GM10847 (cell line): Measurements from ENCODE around the gene FNDC3A.

Source experiments
- POLR2A ChIP-seq: IDR thresholded peaks from 2 replicates; pipeline ENCODE4 v1.6.1; 2011; ENCODE audit not compliant: insufficient read length; ENCODE audit errors: extremely low read depth

FNDC3A gene

DNA sequence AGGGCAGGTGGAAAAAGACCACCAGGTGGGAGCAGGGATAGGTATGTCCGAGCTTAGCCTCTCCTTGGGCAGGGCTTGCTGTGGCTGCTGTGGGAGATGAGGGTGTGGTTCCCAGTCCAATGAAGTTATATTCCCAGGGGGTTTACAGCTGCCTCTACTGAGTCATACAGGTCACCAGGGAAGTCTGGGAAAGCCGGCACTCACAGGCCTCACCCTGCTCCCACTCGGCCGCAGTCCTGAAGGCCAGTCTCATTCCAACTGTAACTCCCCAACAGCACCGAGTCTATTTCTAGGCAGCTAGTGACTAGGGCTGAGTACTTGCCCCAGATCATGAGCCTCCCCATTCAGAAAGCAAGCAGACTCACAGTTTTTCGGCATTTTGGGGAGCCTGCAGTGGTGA lies 77.1 kb downstream of the FNDC3A start:
- TF ChIP-seq POLR2A: no peak

DNA sequence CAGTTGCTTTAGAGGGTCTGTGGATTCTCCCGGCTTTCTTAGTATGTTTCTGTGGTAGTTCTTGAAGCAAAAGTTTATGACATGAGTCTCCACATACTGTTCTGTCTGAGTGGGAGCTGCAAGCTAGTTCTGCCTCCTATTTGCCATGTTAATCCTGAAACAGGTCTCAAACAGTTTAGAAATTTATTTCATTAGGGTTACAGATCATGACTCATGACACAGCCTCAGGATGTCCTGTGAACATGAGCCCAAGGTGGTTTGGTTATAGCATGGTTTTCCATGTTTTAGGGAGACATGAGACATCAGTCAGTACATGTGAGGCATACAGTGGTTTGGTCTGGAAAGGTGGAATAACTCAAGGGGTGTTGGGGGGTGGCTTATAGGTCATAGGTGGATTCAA lies 77.5 kb downstream of the FNDC3A start:
- TF ChIP-seq POLR2A: no peak

DNA sequence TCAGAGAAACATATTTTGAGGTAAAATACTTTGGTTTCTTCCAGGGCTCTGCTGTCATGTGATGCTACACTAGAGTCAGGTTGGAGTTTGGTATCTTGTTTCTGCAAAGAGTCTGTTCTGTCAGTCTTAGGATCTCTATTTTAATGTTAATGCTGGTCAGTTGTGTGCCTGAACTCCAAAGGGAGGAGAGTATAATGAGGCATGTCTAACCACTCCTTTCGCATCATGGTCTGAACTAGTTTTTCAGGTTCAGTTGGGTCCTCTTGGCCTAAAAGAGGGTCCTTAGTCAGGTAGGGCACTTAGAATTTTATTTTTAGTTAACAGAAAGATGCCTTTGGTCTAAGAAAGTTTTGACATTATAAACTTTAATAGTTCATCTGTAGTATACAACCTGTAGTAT lies 78.2 kb downstream of the FNDC3A start:
- TF ChIP-seq POLR2A: no peak

DNA sequence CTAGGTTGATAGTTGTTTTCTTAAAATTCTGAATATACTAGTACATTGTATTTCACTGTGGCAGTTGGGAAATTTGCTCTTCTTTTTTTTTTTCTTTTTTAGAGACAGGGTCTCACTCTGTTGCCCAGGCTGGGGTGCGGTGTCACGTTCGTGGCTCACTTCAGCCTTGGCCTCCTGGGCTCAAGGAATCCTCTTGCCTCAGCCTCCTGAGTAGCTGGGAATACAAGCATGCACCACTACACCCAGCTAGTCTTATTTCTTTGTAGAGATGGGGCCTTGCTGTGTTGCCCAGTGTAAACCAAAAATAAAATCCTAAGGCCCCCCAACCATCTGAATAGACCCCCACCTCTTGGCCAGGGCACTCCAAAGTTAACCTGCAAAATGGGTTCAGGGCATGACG lies 79.3 kb downstream of the FNDC3A start:
- no peak for TF ChIP-seq POLR2A

DNA sequence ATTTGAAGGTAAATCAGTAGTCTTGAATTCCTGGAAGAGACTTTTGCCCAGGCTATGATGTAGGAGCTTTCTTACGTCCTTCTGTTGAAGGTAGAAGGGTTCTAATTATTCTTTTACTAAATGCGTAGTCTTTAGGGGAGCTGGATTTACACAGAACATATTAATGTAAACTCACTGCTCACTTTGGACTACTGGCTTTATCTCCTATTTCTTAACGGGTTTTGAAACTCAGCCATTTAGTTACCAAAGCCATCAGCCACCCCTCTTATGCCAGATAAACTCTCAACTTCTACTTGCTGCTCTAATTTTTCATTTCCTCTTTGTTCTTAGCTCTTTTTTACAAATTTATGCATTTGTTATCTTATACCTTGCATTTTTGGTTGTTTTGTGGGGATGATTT lies 81.5 kb downstream of the FNDC3A start:
- no peak for TF ChIP-seq POLR2A

DNA sequence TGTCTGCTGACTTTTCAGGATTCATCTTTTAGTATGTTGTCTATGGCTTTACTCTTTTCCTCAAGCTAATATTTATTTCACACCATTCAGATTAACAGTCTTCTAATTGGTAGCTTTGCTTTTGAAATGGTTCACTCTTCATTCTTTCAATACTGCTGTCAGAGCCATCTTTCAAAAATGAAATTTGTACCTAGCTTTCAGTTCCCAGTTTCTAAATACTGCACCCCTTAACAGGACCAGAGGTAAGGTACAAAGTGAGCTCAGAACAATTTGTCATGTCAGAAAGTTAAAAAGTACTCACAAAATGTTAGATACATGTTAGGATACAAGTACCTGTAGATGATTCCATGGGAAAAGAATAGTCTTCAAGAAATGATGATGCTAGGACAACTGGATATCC lies 83.0 kb downstream of the FNDC3A start:
- no peak for TF ChIP-seq POLR2A

DNA sequence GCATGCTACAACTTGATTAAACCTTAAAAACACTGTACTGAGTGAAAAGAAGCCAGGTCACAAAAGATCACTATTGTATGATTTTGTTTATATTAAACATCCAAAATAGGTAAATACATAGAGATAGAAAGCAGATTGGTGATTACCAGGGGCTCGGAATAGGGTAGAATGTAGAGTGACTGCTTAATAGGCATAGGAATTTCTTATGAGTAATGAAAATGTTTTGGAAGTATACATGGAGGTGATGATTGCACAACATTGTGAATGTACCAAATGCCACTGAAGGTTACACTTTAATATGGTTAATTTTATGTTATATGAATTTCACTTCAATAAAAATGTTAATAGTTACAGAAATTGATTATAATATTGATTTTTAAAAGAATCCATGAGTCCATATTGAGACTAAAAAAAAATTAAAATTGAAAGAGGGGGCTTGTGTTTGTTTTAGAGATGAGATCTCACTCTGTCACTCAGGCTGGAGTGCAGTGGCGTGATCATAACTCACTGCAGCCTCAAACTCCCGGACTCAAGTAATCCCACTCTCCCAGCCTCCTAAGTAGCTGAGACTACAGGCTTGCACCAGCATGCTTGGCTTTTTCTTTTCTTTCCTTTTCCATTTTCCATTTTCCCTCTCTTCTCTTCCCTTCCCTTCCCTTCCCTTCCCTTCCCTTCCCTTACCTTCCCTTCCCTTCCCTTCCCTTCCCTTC lies 85.1 kb downstream of the FNDC3A start:
- TF ChIP-seq POLR2A: no peak

DNA sequence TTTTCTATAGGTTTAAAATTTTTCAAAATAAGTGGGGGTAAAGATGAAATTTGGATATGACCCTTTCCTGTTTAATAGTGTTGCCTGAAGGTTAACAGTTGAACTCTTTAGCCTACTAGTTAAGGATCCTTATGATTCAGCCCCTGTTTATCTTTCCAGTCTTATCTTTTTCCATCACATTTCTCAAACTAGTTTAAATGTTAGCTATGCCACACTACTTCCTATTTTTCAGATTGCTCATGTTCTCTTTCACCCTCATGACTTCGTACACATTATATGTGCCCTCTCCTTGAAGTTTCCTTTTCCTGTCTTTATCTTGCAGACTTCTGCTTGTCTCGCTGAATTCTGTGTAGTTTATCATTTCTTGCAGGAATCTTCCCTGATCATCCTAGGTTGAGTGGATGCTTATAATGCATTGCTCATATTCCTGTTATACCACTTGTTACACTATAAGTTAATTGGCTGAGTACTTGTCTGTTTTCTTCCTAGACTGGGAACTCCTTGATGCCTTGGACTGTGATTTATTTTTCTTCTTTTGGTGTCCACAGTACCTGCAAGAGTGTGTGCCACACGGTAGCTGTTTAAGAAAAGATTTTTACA lies 86.7 kb downstream of the FNDC3A start:
- no peak for TF ChIP-seq POLR2A

DNA sequence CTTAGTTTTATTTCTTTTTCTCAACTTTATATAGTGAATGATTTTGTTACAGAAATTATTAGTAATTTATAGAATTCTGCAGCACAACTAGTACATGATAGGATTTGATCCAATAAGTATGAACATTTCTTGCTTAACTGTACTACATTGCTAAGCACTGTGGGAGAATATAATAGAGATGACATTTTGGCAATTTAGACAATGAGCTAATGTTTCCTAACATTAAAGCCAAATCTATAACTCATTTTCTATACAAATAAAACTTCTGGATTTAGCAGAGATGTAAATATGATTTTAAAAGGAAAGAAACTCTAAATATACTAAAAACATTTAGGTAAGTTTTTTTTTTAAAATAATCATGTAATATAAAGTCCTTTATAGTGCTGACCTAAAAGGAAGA lies 87.3 kb downstream of the FNDC3A start:
- no peak for TF ChIP-seq POLR2A

DNA sequence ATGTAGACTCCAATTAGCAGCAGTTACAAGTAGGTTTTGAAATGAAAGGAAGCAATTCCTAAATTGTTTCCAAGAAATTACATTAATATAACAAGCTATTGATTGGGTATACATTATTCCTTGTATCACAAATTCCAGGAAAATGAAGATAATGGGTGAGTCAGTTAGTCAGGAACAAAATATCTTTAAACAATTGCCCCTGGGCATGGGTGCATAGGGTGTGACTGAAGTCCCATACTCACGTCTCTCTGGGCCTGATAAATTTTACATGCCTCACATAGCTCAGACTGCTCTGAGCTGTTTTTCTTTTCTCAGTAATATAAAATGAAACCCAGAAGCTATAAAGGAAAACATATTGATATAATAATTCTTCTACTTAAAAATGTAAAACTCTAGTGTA lies 87.8 kb downstream of the FNDC3A start:
- no peak for TF ChIP-seq POLR2A

DNA sequence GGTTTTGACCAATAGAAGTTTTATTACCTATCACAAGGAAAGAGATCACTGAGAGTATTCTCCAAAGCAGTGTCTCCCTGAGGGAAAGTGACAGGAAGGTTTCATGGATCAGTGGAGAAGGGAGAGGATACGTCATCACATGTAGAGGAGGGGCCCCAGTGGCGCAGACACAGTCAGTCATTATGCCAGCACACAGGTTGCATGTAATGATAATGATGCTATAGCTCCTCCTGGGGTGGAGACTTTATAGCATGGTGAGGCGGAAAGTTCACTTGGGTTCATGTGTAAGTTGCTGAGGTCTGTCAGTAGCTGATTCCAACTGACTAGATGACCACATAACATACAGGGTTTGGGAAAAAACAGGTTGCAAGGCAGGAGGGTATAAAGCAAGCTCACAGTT lies 88.8 kb downstream of the FNDC3A start:
- no peak for TF ChIP-seq POLR2A

DNA sequence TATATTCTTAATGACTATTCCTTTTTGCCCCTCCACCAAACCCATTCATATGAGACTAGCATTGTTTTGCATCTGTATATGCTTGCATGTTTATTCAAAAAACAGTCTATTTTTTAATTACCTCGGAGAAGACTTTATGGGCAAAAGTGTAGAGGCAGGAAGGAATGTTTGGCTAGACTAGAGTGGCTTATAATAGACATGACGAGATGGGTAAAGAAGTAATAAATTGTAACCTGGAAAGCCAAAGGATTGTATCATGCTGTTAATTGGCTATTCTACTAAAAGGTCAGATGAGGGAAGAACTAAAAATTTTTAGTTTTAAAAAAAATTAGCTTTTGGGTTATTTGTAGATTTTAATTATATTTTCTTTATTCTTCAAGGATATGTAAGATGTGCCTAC lies 91.1 kb downstream of the FNDC3A start:
- no peak for TF ChIP-seq POLR2A

DNA sequence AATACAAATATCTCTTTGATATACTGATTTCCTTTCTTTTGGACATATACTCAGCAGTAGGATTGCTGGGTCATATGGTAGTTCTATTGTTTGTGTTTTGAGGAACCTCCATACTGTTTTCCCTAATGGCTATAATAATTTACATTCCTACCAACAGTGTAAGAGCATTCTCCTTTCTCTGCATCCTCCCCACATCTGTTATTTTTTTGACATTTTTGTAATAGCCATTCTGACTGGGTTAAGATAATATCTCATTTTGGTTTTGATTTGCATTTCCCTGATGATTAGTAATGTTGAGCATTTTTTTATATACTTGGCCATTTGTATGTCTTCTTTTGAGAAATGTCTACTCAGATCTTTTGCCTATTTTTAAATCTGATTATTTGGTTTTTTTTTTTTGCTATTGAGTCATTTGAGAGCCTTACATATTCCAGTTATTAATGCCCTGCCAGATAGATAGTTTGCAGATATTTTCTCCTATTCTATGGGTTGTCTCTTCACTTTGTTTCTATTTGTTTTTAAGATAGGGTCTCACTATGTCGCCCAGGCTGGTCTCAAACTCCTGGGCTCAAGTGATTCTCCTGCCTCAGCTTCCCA lies 95.7 kb downstream of the FNDC3A start:
- no peak for TF ChIP-seq POLR2A

DNA sequence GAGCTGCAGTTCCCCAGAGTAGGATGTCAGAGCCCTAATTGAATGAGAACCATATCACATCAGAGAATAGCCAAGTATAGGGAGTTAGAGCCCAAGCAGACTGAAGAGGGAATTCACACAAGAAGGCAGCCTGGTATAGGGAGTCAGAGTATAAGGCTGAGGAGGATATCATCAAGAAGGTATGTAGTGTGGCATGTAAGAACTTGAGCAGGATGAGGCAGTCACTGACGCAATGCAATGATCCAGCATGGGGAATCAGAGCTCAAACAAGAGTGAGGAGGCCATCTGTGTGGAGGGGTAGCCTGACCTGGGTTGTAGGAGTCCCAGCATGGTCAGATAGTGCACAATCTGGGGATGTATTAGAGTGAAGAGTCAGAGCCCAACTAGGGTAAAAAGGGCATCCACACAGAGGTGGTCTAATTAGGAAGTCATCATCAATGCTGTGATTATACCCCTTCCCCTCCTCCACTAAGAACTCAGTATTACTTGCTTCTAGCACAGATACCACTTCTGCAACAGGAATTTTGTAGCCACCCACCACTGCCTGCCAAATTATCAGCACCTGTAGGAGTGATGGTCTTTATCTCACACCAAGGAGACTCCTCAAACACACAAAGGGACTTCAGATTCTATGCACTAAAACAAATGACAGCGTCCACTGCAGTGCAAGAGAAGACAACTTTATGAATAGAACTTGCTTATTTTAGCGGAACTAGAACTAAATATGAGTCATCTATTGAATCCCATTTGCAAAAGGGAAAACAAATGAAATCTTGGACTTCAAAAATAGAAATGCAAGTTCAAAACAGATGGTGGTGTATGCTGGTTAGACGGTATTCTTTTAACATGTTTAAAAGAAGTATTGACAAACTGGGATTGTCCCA lies 107.2 kb downstream of the FNDC3A start:
- TF ChIP-seq POLR2A: no peak

DNA sequence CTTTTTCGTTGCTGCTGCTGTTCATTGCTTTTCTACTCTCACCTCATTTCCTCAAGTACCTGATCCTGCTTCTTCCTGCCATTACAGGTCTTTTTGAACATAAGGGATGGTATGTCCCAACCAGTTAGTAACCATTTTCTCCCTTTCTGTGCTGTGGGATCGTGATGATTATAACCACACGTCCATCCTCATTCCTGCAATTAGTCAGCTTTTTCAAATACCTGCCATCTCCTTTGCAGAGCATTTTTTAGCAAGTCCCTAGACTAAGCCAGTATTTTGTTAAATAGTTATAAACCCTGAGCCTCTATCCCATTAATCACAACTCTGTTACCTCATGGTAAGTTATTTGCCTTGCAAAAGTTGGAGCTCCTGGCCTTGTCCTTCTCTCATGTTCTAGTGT lies 109.2 kb downstream of the FNDC3A start:
- TF ChIP-seq POLR2A: no peak

DNA sequence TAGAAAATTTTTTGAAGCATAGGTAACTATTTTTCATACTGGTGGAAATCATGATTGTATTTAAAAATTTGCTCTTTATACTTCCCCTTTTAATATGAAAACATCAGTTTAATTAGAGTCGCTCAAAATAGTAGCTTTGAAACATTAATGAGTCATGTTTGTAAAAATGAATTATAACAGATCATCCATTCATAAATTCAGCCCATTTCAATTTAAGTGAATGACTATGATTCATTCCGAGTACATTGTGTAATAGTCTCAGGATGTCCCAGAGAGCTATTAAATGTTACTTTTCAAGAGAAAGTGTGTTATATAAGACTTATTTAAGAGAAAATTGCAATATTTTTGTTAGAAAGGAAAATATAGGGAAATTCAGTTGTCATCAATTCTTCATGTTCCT lies 111.0 kb downstream of the FNDC3A start:
- TF ChIP-seq POLR2A: no peak
